ENCODE data around the gene CRISPLD2.
A peak's percentile ranks its signal among the peaks of the same experiment; 100 is the strongest.
"Not testable (repeated sequence)": the region's sequence is repeated elsewhere in the genome, so short reads cannot be mapped to it uniquely, and the experiment has no call there.

CRISPLD2 gene

DNA sequence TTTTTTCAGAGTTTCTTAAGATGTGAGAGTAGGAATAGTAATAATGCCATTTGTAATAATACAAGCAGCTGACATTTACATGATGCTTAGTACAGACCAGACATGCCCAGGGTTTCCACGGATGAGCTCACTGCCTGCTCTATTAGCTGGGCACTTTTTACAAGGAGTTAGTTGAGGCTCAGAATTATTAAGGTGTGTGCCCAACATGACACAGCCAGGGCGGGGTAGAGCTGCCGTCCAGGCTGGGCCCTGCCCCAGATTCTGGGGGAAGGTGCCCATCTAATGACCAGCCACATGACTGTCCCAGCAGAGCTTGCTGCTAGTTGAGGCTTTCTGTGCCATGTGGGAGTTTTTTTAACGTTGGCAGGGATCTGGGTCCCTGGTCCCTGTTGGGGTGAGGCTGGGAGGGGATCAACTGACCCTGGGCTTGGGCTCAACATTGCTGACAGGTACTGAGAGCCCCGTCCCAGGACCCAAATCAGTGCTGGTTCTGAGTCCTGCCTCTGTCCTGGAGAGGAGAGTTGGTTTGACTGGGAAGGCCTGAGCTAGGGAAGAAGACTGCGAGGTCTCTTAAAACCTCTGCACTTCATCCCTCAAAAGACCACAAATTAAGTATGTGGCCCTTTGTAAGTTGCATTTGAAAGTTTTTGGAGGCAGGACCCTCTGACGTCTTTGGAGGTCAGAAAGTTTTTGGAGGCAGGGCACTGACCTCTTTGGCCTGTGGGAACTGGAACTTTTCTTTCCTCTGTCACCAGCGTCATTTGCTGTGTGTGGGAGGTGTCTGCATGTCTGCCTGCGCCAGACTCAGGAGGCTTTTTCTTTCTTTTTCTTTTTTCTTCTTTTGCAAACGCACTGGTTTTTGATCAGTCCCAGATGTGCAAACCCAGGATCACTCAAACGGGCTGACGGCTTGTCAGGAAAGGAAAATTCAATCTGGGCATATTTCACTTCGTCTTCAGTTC, 2.2 kb downstream of the CRISPLD2 start:
- FAIRE-seq: no peak

DNA sequence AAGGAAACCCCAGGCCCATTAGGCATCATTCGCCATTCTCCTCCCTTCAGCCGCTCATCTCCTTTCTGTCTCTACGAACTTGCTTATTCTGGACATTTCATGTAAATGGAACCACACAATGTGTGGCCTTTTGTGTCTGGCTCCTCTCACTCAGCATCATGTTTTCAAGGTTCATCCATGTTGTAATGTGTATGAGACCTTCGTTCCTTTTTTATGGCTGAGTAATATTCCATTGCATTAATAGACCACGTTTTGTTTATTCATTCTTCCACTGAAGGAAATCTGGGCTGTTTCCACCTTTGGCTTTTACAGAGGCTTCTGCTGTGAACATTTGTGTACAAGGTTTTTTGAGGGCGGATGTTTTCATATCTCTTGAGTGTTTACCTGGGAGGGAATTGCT, 3.2 kb downstream of the CRISPLD2 start:
- DNase-seq (ENCODE audit: low spot score) (no peak), FAIRE-seq (no peak)

More for the DNA sequence above, 2.2 kb downstream of the CRISPLD2 start:
- no peak for DNase-seq (ENCODE audit: low spot score)

DNA sequence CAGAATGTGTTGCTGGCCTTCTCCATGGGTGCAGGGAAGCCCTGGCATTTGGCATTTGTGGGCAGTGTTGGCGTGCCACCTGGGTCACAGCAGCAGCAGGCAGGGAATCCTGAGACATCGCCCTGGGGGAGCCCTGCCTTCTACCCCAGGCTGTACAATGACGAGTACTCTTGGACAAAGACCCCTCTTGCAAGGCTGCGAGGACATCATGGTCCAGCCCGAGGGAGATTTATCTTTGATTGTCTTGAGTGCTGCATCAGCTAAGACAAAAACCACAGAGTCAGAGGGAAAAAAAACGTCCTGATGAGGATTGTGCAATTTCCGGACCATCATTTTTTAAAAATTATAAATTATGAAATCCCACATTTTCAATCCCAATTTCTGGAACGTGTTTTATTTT, 3.7 kb downstream of the CRISPLD2 start:
- DNase-seq (ENCODE audit: low spot score) (no peak), FAIRE-seq (no peak)

DNA sequence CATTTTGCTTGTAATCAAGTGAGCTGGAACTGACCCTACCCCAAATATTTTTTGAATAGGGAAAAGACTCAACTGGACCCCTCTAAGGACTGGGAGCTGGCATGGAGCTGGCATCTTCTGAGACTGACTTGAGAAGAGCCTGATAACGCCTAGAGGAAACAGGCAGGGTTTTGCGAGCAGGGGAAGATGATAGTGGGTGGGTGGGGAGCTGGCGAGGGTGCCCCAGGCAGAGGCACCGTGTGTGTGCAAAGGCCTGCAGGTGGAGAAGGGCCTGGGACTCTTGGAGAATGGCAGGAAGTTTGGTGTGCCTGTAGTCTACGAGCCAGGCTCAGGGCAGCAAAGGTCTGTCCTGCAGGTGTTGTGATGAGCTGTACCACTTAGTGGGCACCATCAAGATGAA, 4.1 kb downstream of the CRISPLD2 start:
- FAIRE-seq (no peak), DNase-seq (ENCODE audit: low spot score) (no peak)

DNA sequence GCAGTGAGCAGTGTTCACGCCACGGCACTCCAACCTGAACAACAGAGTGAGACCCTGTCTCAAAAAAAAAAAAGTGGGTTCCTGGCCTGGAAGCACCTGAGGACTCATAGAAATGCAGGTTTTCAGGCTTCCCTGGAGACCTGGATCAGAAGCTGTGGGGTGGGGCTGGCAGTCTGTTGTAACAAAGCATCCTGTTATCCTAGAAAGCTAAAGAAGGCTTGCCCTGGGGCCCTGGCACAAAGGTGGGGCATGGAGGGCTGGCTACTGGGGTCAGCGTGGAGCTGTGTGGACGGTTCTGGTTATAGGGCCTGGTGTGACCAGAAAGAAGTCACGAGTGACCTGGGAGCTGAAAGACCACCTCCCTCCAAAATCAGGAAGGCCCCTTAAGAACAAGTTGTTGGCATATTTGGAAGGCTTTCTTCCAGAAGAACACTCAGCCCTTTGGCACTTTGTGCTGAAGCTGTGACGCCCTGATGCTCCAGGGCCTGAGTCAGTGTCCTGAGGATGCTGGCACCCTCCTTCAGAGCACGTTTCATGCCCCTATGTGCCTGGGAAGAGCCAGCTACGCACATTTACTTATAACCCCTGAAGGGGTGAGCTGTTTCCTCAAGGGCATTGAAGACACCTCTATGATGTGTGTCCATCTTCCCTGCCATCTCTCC, 6.2 kb downstream of the CRISPLD2 start:
- FAIRE-seq (no peak), DNase-seq (ENCODE audit: low spot score) (no peak)

DNA sequence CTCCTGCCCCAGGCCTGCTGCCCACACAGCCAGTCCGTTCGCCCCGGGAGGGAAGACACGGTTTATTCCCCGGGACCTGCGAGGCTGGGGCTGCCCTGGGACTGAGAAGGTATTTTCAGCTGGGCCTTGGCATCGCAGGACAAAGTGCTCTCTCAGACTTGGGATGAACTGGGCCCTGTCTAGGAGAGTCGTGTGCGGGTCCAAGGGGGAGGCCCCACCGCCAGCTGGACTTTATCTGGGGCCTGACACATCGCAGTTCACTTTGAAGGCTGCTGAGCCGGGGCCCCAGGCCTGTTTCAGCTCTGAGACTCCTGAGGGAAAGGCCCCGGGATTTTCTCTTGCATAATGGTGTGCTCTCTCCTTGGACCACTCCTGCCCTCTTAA, 6.8 kb downstream of the CRISPLD2 start:
- FAIRE-seq: no peak
- no peak for DNase-seq (ENCODE audit: low spot score)

DNA sequence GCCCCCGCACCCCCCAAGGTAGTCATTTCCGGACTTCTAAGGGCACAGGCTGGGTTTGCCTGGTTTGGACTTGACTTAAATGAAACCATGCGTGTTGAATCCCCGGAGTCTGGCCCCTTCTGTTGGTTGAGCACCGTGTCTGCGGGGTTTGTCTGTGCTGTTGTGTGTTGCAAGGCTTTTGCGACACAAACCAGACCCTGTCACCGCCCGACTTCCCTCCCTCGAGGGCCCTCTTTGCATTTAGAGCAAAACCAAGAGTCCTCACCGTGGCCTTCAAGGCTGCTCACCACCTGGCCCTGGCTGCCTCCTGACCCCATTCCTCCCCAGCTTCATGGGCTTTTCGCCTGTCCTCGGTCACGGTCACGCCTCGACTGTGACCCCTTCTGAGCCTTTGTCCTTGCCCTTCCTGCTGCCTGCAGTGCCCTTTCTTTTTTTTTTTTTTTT, 7.4 kb downstream of the CRISPLD2 start:
- DNase-seq (ENCODE audit: low spot score): no peak
- FAIRE-seq: no peak

DNA sequence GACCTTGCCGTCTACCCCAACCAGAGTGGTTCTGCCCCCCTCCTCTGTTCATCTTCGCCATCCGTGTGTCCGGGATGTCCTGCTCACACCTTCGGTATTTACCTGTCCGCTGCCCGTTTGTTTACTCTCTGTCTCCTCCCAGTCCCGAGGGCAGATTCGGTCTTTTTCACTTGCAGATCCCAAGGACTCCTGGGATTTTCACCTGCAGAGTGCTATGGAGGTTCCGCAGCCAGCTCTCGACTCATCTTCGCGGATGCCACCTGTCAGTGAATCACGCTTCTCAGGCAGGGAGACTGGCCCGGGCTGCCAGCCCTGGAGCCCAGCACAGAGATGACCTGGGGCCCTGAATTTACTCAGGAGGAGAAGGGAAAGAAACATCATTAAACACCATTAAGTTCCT, 8.1 kb downstream of the CRISPLD2 start:
- DNase-seq (ENCODE audit: low spot score) (no peak), FAIRE-seq (no peak)

DNA sequence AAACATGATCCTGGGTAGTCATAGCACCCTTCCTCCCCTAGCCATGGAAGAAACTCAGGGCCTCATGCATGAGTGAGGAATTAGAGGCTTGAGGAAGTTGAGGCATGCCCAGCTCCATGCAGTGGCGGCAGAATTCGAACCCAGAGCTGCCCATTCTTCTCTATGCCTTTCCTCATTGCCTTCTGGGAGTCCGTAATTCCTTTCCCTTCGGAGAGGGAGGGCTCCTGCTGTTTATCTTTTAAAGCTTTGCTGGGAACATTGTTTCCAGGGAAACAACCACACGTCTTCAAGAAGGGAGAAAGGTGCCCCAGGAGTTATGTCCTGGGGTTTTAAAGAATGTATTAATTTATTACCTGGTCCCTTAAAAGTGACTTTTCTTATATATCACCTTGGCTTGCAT, 8.5 kb downstream of the CRISPLD2 start:
- FAIRE-seq: no peak

DNA sequence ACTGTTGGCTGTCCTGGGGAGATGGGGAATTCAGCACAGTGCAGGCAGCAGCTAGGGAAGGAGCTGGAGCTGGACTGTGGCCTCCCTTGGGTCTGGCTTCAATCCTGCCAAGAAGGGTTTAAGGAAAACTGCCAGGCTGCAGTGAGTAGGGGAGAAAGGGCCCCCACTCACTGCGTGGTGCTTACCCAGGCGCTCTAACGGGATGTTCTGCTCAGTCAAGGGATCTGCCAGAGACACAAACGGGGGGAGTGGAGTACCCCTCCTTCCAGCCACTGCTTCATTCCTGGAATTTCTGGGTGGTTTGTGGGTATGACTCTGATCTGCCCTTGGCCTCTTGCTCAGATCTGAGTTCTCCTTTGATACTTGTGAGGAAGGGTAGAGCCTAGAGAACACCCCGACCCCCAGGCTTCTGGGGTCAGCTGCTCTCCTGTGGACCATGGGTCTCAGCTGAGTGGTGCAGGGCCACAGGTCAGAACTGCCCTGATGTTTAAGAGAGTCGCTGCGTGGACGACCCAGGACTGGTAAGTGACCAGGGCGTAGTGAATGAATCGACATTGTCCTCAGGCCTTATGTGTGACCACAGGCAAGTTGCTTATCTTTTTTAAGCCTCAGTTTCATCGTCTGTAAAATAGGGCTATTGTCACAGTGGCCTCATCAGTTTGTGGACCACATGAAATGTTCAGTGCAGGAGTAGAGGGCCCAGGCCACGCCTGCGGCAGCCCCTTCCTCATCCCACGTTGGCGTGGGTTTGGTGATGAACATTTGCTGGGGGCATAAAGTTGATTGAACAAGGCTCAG, 9.6 kb downstream of the CRISPLD2 start:
- FAIRE-seq (no peak), DNase-seq (ENCODE audit: low spot score) (peak; percentile 65)

More for the DNA sequence above, 8.5 kb downstream of the CRISPLD2 start:
- no peak for DNase-seq (ENCODE audit: low spot score)

DNA sequence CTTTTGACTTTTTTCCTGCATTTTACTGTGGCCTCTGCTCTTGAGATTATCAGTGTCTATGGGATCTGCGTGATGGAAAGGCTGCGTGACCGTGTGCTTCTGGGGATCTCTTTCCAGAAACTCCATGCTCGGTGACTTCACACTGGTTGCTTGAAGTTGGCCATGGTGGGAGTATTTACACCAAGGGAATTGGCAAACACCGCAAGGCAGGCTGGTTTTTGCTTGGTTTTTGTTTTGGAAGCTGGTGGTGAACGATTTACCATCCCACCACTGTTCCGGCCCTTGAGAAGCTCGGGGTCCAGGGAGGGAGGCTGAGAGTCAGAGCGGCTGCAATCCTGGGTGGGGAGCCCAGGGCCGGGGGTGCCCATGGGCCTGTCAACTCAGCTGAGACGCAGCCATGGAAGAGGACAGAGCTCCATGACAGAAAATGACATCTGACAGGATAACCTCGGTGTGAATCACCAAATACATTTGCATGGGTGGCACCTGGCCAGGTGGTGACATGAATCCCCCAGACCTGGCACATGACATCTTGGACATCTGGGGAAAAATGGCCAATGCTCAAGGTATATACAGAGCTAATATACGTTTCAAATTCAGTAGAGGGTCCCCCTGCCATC, 11.1 kb downstream of the CRISPLD2 start:
- no peak for FAIRE-seq
- DNase-seq (ENCODE audit: low spot score): no peak

DNA sequence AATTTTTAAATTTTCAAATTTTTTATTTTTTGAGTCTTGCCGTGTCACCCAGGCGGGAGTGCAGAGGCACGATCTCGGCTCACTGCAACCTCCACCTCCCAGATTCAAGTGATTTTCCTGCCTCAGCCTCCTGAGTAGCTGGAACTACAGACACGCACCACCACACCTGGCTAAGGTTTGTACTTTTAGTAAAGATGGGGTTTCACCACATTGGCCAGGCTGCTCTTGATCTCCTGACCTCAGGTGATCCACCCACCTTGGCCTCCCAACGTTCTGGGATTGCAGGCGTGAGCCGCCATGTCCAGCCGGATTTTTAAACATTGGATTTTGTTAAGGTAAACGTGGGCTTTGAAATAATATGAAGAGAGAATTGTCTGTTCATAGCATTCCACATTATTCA, 11.9 kb downstream of the CRISPLD2 start:
- not testable (repeated sequence) for DNase-seq (ENCODE audit: low spot score); FAIRE-seq

DNA sequence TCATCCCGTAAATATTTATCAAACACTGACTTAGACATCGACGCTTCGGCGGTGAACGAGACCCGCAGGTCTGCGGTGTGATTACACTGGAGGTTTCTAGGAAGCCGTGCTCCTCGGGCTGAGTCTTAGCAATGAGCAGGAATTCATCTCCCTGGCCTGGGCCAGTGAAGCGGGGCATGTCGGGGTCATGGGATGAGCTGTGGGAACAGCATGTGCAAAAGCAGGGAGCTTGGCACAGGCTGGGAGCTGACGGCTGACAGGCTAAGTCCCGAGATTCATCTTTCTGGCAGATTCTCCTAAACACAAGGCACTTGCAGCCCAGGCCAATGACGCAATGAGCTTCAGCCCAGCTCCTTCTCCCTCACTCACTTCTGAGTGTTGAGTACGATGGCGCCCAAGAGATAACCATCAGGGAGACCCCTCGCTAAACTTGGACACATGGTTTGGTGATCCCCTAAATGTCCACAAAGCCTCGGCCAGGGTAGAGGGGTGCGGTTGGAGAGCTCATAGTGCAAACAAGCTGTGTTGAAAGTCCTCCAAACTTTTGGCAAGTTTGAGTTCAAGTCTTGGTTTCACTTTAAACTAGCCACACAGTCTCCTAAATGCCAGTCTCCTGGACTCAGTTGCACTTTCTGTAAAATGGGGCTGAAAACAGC, 12.8 kb downstream of the CRISPLD2 start:
- DNase-seq (ENCODE audit: low spot score) (no peak), FAIRE-seq (no peak)

DNA sequence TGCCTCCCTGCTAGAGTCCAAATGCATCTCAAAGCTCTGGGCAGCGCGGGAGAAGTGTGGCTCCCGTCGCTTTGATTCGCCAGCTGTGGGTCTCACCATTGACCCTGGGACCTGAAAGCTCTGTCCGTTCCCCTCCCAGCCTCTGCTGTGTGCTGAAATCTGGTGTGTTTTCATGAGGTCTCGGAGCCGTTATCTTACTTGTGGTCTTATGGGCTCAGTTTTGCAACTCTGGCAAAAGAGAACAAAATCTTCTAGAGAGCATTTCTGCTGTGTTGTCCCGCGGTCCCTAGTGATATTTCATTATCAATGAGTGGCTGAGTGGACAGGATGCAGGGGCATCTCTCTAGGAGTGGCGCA, 13.3 kb downstream of the CRISPLD2 start:
- no peak for DNase-seq (ENCODE audit: low spot score)
- FAIRE-seq: no peak

DNA sequence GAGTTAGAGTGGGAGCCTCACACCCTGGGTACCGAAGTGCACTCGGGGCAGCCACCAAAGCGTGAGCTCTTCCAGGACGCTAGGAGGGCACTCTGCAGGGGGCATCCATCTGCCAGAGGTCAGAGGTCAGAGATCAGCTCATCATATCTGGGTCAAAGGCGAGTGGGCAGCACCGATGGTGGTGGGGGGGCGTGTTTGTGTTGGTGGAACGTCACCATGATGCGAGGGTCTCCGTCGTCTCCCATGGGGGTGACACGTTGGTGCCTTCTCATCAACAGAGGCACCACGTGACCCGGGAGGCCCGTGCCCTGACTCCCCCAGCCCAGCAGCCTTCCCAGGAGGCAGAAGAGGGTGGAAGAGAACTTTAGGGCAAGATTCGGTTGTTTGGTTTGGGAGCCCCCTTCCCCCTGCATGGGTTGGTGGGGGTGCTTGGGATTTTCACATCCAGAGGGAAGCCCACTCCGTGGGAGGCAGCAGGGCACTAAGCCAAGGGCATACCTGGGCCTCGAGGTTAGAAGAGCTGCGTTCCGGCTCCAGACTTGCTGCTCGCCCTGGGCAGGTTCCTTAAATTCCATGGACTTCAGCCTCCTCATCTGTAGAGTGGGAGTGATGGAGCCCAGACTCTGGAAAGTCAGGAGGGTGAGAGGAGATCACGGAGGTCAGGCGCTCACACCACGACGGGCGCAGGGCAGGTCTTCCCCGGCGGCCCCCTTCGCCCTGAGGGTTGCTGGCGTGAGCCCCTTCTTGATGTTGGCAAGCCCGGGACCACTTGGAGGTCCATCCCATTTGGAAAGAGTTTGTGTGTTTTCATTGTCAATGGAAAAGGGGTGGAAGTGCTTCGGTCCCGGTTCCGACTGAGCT, 14.0 kb downstream of the CRISPLD2 start:
- FAIRE-seq: no peak
- DNase-seq (ENCODE audit: low spot score): no peak

DNA sequence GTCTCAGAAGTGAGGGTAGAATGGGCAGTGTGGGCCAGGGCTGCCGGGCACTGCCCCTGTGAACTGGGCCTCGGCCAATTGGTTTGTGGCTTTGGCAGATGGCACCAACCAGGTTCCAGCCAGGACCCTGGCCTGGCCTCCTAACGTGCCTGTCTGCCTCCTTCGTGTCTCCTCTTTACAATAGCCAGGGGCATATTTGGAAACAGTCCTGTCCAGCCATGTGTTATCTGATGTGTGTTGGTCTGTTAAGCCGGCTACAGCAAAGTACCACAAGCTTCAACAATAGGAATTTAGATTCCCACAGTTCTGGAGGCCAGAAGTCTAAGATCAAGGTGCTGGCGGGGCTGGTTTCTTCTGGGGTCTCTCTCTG, 14.6 kb downstream of the CRISPLD2 start:
- DNase-seq (ENCODE audit: low spot score): no peak
- FAIRE-seq: no peak

DNA sequence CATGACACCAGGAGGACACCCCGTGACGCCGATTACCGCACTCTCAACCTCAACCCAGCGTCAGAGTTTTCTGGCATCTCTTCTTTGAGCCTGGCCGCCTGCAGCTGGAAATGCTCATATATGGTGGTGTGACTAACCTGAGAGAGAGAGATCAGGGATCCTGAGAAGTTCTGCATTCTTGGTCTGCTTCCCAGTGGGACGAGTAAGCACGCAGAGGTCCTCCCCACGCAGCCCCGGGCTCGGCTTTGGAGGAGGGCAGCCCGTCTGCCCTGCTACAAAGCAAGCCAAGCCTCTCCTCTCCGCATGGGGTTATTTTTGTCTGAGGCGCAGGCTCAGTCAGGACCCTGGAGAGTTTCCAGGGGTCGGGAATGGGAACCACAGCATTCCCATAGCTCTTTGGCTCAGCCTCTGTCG, 16.5 kb downstream of the CRISPLD2 start:
- FAIRE-seq (peak; percentile 89), DNase-seq (ENCODE audit: low spot score) (peak; percentile 90)

DNA sequence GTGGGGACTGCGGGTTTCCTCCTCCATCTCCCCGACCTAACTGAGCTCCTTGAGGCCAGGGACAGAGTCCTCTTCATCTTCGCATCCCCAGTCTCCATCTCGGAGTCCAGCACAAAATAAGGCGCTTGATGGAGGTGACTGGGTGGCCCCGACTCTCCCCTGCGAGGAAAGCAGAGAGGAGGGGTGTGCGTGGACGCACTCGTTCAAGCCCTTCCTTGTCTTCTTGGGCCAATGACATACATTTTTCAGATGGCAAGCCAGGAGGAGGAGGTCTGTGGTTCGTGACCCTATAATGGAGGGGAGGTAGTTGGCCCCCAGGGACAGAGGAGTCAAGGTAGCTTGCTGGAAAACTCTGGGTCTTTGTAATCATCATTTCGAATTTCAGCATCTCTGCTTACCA, 17.2 kb downstream of the CRISPLD2 start:
- FAIRE-seq (no peak), DNase-seq (ENCODE audit: low spot score) (no peak)

DNA sequence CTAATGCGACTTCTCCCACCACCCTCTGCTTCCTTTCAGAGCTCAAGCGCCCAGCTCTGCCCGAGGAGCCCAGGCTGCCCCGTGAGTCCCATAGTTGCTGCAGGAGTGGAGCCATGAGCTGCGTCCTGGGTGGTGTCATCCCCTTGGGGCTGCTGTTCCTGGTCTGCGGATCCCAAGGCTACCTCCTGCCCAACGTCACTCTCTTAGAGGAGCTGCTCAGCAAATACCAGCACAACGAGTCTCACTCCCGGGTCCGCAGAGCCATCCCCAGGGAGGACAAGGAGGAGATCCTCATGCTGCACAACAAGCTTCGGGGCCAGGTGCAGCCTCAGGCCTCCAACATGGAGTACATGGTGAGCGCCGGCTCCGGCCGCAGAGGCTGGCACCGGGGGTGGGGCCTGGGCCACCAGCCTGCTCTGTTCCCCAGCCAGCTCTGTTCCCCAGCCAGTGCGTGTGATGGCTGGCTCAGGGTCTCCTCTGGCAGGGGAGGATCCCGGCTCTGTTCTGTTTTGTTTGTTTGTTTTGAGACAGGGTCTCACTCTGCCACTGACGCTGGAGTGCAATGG, 18.7 kb downstream of the CRISPLD2 start:
- peak; percentile 32 for FAIRE-seq
- DNase-seq (ENCODE audit: low spot score): no peak

DNA sequence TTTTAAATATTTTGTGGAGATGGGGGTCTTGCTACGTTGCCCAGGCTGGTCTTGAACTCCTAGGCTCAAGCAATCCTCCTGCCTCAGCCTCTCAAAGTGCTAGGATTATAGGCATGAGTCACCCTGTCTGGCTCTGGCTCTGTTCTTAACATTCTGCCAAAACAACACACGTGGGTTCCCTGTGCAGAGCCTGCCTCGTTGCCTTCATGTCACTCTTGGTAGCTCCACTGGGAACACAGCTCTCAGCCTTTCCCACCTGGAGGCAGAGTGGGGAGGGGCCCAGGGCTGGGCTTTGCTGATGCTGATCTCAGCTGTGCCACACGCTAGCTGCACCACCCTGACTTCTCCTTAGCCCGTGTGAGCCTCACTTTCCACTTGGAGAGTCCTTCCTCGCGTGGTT, 19.3 kb downstream of the CRISPLD2 start:
- DNase-seq (ENCODE audit: low spot score): peak; percentile 75
- FAIRE-seq: no peak
